GM23338 (cell line): ENCODE data around the gene ORC6. TPM values are rescaled to one million over a fixed set of nuclear protein-coding genes. Genes with fewer than 3 reads are reported as not detected.

Source experiments
- ATAC-seq: fragments of 200-7000 bp; cut with Tn5 transposase; 3 replicates; pipeline ENCODE4 v1.9.1; 2020
- DNase-seq: peaks from one replicate; pipeline ENCODE4 v3.0.0-alpha.2; 2015; ENCODE audit warnings: low spot score
- H2AFZ ChIP-seq: fragments of 200-600 bp; sonication (generic); 2 replicates; pipeline ENCODE4 v1.8.0; 2016; ENCODE audit warnings: antibody characterized with exemption, mild to moderate bottlenecking, moderate library complexity
- H3F3A ChIP-seq: fragments of 200-600 bp; sonication (generic); replicated peaks from 2 replicates; pipeline ENCODE4 v1.8.0; 2017; ENCODE audit warnings: antibody characterized with exemption, mixed run types, low read depth
- H3K27ac ChIP-seq: fragments of 200-600 bp; sonication (generic); 2 replicates; pipeline ENCODE4 v1.6.1; 2016; ENCODE audit warnings: low read depth
- H3K27me3 ChIP-seq: fragments of 200-600 bp; sonication (generic); 2 replicates; pipeline ENCODE4 v1.8.0; 2016; ENCODE audit warnings: mild to moderate bottlenecking, mixed run types, moderate library complexity; ENCODE audit not compliant: insufficient read depth
- H3K36me3 ChIP-seq: fragments of 200-600 bp; sonication (generic); 2 replicates; pipeline ENCODE4 v1.8.0; 2016; ENCODE audit warnings: mild to moderate bottlenecking; ENCODE audit not compliant: insufficient read depth
- H3K4me1 ChIP-seq: fragments of 200-600 bp; sonication (generic); 2 replicates; pipeline ENCODE4 v1.8.0; 2016; ENCODE audit warnings: mild to moderate bottlenecking, moderate library complexity; ENCODE audit not compliant: insufficient read depth
- H3K4me2 ChIP-seq: fragments of 200-600 bp; sonication (generic); 2 replicates; pipeline ENCODE4 v1.7.1; 2017; ENCODE audit warnings: mixed run types
- H3K4me3 ChIP-seq: fragments of 200-600 bp; sonication (generic); 2 replicates; pipeline ENCODE4 v1.6.1; 2016; ENCODE audit warnings: mixed run types
- H3K79me2 ChIP-seq: fragments of 200-600 bp; sonication (generic); replicated peaks from 2 replicates; pipeline ENCODE4 v1.8.0; 2017; ENCODE audit warnings: mild to moderate bottlenecking; ENCODE audit not compliant: insufficient read depth
- H3K9me2 ChIP-seq: fragments of 200-600 bp; sonication (generic); 2 replicates; pipeline ENCODE4 v1.8.0; 2017; ENCODE audit not compliant: insufficient read depth
- H4K20me1 ChIP-seq: fragments of 200-600 bp; sonication (generic); replicated peaks from 2 replicates; pipeline ENCODE4 v1.8.0; 2017; ENCODE audit warnings: mild to moderate bottlenecking; ENCODE audit not compliant: insufficient read depth
- H3K27ac Mint-ChIP-seq: 2 replicates; pipeline ENCODE4 v1.8.0; 2020; ENCODE audit warnings: inconsistent platforms, mild to moderate bottlenecking, moderate library complexity, mixed read lengths
- H3K27me3 Mint-ChIP-seq: 3 replicates; pipeline ENCODE4 v1.8.0; 2022; ENCODE audit warnings: low read depth, mild to moderate bottlenecking, moderate library complexity, mixed read lengths, inconsistent platforms; ENCODE audit not compliant: insufficient read depth, poor library complexity
- H3K36me3 Mint-ChIP-seq: 3 replicates; pipeline ENCODE4 v1.8.0; 2021; ENCODE audit warnings: low read depth, mild to moderate bottlenecking, inconsistent platforms, moderate library complexity, mixed read lengths
- H3K4me1 Mint-ChIP-seq: 3 replicates; pipeline ENCODE4 v1.8.0; 2020; ENCODE audit warnings: mild to moderate bottlenecking, inconsistent platforms, mixed read lengths
- H3K4me3 Mint-ChIP-seq: 3 replicates; pipeline ENCODE4 v1.8.0; 2021; ENCODE audit warnings: moderate library complexity, mild to moderate bottlenecking, inconsistent platforms, mixed read lengths
- H3K9me3 Mint-ChIP-seq: 3 replicates; pipeline ENCODE4 v1.8.0; 2020; ENCODE audit warnings: moderate library complexity, mild to moderate bottlenecking, inconsistent platforms, mixed read lengths
- CREB1 ChIP-seq: fragments of 250-450 bp; sonication (Bioruptor Pico); IDR thresholded peaks from 2 replicates; pipeline ENCODE4 v1.5.0; 2020; ENCODE audit warnings: low read depth, mild to moderate bottlenecking, moderate library complexity
- POLR2AphosphoS5 ChIP-seq: IDR thresholded peaks from 2 replicates; pipeline ENCODE4 v1.6.1; 2016; ENCODE audit warnings: antibody characterized with exemption, low read depth
- STAT1 ChIP-seq: IDR thresholded peaks from one replicate; pipeline ENCODE4 v1.6.1; 2016; ENCODE audit warnings: antibody characterized with exemption; ENCODE audit not compliant: unreplicated experiment
- polyA plus RNA-seq: library from polyadenylated mRNA; unstranded; fragments of >200 nt; fragmentation: Nextera tagmentation; extraction: Ambion mirVana; gene quantifications from 2 replicates; pipeline ENCODE4 v1.2.1, GENCODE V29; 2016
- total RNA-seq: library from RNA; depleted of rRNA; stranded (reverse); fragments of >200 nt; shearing (Covaris generic); gene quantifications from 2 replicates; pipeline ENCODE4 v1.2.3, GENCODE V29; 2014
- TF ChIP-seq, protein P1 (sequence below): IDR thresholded peaks from one replicate; pipeline ENCODE4 v1.6.1; 2018; ENCODE audit warnings: antibody characterized with exemption; ENCODE audit not compliant: unreplicated experiment
- TF ChIP-seq, protein P2 (sequence below), 2 experiments: fragments of 200-600 bp in 1 of 2; sonication (generic) in 1 of 2; conservative IDR thresholded peaks; 2 replicates each; pipeline versions ENCODE4 v1.5.1 to v1.6.1; 2016 to 2017; ENCODE audit warnings: antibody characterized with exemption in 2 of 2, low read depth in 2 of 2, mild to moderate bottlenecking in 2 of 2, moderate library complexity in 1 of 2
- TF ChIP-seq, protein P3 (sequence below): fragments of 250-450 bp; sonication (Bioruptor Pico); IDR thresholded peaks from 2 replicates; pipeline ENCODE4 v1.5.0; 2020; ENCODE audit warnings: mild to moderate bottlenecking, moderate library complexity

ORC6 gene
- total and polyA plus RNA-seq, 2 experiments from 2014 or later: 71.5 to 92.0 TPM

DNA sequence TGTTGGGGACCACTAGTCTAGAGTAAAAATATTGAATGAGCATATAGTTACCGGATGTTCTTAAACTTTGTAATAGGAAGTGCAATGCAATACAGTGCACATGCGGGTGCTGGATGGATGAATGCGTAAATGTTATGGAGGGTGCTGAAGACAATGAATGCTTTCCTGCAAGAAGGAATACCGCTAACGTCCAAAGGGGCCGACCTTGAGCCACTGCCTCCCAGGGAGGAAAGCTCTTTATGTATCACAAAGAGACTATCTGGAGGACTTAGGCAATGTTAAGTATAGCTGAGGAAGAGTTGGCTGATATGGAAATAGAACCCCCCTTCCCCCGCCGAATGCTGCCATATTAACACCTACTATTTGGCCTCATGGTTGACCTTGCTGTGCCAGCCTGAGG lies 40.8 kb upstream of the ORC6 start:
- Histone ChIP-seq H3K36me3 (no peaks in the 10 kb centered on the region), H3K4me1 (no peaks in the 10 kb centered on the region), H3K4me3 (no peak overlapping the region), H4K20me1 (no peaks in the 10 kb centered on the region), H3F3A (no peaks in the 10 kb centered on the region), H3K27ac (no peak overlapping the region), H3K27me3 (no peaks in the 10 kb centered on the region), H3K4me2 (no peak overlapping the region), H2AFZ (no peak overlapping the region; the same call in 1 of the 2 replicates), H3K79me2 (no peaks in the 10 kb centered on the region), H3K9me2 (peaks cover 7% of the 10 kb centered on the region)
- peaks cover 7% of the 10 kb centered on the region; the same call in 2 of the 3 replicates for H3K9me3 Mint-ChIP-seq
- TF ChIP-seq, protein P1, sequence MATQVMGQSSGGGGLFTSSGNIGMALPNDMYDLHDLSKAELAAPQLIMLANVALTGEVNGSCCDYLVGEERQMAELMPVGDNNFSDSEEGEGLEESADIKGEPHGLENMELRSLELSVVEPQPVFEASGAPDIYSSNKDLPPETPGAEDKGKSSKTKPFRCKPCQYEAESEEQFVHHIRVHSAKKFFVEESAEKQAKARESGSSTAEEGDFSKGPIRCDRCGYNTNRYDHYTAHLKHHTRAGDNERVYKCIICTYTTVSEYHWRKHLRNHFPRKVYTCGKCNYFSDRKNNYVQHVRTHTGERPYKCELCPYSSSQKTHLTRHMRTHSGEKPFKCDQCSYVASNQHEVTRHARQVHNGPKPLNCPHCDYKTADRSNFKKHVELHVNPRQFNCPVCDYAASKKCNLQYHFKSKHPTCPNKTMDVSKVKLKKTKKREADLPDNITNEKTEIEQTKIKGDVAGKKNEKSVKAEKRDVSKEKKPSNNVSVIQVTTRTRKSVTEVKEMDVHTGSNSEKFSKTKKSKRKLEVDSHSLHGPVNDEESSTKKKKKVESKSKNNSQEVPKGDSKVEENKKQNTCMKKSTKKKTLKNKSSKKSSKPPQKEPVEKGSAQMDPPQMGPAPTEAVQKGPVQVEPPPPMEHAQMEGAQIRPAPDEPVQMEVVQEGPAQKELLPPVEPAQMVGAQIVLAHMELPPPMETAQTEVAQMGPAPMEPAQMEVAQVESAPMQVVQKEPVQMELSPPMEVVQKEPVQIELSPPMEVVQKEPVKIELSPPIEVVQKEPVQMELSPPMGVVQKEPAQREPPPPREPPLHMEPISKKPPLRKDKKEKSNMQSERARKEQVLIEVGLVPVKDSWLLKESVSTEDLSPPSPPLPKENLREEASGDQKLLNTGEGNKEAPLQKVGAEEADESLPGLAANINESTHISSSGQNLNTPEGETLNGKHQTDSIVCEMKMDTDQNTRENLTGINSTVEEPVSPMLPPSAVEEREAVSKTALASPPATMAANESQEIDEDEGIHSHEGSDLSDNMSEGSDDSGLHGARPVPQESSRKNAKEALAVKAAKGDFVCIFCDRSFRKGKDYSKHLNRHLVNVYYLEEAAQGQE: no peak
- TF ChIP-seq, protein P2, sequence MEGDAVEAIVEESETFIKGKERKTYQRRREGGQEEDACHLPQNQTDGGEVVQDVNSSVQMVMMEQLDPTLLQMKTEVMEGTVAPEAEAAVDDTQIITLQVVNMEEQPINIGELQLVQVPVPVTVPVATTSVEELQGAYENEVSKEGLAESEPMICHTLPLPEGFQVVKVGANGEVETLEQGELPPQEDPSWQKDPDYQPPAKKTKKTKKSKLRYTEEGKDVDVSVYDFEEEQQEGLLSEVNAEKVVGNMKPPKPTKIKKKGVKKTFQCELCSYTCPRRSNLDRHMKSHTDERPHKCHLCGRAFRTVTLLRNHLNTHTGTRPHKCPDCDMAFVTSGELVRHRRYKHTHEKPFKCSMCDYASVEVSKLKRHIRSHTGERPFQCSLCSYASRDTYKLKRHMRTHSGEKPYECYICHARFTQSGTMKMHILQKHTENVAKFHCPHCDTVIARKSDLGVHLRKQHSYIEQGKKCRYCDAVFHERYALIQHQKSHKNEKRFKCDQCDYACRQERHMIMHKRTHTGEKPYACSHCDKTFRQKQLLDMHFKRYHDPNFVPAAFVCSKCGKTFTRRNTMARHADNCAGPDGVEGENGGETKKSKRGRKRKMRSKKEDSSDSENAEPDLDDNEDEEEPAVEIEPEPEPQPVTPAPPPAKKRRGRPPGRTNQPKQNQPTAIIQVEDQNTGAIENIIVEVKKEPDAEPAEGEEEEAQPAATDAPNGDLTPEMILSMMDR (conservative IDR thresholded peaks at IDR 0.05; ENCODE audit: low read depth in 2 of 2): peak; percentile 39 to 47
- no peak overlapping the region for H3K27ac Mint-ChIP-seq
- peaks cover 5% of the 10 kb centered on the region; the same call in 1 of the 3 replicates for H3K4me1 Mint-ChIP-seq
- no peaks in the 10 kb centered on the region; the same call in 2 of the 3 replicates for H3K36me3 Mint-ChIP-seq
- peak; percentile 69 for DNase-seq
- no peak overlapping the region for H3K4me3 Mint-ChIP-seq
- peak; percentile 79 for ATAC-seq
- H3K27me3 Mint-ChIP-seq: peaks cover 5% of the 10 kb centered on the region

DNA sequence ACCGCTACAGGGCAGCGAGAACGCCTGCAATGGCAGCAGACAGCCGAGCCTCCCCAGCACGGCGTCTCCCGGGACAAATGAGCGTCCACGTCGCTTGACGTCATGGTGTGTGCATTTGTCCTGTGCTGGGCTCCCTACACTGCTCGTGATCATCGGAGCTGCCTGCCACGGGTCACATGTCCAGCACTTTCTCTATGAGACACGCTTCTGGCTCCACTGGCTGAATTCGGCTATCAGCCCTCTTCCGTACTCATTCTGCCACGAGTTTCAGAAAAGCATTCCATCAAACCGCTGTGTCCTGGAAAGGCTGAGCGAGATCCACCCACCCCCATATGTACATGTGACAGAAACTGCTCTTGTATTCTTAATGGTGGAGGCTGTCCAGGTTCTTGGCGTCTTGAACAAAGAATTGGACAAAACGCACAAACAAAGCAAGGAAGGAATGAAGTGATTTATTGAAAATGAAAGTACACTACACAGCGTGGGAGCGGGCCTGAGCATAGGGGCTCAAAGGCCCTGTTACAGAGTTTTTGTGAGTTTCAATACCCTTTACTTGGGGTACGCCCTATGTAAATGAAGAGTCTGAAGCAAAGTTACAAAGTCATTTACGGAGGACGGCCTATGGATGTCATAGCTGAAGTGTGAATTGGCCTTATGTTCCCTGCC lies 39.7 kb upstream of the ORC6 start:
- no peak overlapping the region for H3K27ac Mint-ChIP-seq
- Histone ChIP-seq H2AFZ (no peak overlapping the region), H3K4me1 (no peaks in the 10 kb centered on the region), H3K27me3 (no peaks in the 10 kb centered on the region), H3K36me3 (no peaks in the 10 kb centered on the region), H3K27ac (no peak overlapping the region), H4K20me1 (no peaks in the 10 kb centered on the region), H3K4me2 (no peak overlapping the region), H3K9me2 (peaks cover 3% of the 10 kb centered on the region; the same call in 1 of the 2 replicates), H3F3A (no peaks in the 10 kb centered on the region), H3K79me2 (no peaks in the 10 kb centered on the region), H3K4me3 (no peak overlapping the region)
- DNase-seq: no peak
- no peaks in the 10 kb centered on the region; the same call in 2 of the 3 replicates for H3K36me3 Mint-ChIP-seq
- H3K4me3 Mint-ChIP-seq: no peak overlapping the region
- H3K9me3 Mint-ChIP-seq: peaks cover 6% of the 10 kb centered on the region; the same call in 2 of the 3 replicates
- H3K27me3 Mint-ChIP-seq: peaks cover 5% of the 10 kb centered on the region
- H3K4me1 Mint-ChIP-seq: peaks cover 5% of the 10 kb centered on the region; the same call in 1 of the 3 replicates
- no peak for ATAC-seq
- no peak for TF ChIP-seq POLR2AphosphoS5
- TF ChIP-seq CREB1 (CRISPR knock-in tag): no peak
- TF ChIP-seq, protein P3, sequence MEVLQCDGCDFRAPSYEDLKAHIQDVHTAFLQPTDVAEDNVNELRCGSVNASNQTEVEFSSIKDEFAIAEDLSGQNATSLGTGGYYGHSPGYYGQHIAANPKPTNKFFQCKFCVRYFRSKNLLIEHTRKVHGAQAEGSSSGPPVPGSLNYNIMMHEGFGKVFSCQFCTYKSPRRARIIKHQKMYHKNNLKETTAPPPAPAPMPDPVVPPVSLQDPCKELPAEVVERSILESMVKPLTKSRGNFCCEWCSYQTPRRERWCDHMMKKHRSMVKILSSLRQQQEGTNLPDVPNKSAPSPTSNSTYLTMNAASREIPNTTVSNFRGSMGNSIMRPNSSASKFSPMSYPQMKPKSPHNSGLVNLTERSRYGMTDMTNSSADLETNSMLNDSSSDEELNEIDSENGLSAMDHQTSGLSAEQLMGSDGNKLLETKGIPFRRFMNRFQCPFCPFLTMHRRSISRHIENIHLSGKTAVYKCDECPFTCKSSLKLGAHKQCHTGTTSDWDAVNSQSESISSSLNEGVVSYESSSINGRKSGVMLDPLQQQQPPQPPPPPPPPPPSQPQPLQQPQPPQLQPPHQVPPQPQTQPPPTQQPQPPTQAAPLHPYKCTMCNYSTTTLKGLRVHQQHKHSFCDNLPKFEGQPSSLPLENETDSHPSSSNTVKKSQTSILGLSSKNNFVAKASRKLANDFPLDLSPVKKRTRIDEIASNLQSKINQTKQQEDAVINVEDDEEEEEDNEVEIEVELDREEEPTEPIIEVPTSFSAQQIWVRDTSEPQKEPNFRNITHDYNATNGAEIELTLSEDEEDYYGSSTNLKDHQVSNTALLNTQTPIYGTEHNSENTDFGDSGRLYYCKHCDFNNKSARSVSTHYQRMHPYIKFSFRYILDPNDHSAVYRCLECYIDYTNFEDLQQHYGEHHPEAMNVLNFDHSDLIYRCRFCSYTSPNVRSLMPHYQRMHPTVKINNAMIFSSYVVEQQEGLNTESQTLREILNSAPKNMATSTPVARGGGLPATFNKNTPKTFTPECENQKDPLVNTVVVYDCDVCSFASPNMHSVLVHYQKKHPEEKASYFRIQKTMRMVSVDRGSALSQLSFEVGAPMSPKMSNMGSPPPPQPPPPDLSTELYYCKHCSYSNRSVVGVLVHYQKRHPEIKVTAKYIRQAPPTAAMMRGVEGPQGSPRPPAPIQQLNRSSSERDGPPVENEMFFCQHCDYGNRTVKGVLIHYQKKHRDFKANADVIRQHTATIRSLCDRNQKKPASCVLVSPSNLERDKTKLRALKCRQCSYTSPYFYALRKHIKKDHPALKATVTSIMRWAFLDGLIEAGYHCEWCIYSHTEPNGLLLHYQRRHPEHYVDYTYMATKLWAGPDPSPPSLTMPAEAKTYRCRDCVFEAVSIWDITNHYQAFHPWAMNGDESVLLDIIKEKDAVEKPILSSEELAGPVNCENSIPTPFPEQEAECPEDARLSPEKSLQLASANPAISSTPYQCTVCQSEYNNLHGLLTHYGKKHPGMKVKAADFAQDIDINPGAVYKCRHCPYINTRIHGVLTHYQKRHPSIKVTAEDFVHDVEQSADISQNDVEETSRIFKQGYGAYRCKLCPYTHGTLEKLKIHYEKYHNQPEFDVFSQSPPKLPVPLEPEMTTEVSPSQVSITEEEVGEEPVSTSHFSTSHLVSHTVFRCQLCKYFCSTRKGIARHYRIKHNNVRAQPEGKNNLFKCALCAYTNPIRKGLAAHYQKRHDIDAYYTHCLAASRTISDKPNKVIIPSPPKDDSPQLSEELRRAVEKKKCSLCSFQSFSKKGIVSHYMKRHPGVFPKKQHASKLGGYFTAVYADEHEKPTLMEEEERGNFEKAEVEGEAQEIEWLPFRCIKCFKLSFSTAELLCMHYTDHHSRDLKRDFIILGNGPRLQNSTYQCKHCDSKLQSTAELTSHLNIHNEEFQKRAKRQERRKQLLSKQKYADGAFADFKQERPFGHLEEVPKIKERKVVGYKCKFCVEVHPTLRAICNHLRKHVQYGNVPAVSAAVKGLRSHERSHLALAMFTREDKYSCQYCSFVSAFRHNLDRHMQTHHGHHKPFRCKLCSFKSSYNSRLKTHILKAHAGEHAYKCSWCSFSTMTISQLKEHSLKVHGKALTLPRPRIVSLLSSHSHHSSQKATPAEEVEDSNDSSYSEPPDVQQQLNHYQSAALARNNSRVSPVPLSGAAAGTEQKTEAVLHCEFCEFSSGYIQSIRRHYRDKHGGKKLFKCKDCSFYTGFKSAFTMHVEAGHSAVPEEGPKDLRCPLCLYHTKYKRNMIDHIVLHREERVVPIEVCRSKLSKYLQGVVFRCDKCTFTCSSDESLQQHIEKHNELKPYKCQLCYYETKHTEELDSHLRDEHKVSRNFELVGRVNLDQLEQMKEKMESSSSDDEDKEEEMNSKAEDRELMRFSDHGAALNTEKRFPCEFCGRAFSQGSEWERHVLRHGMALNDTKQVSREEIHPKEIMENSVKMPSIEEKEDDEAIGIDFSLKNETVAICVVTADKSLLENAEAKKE (CRISPR knock-in tag): no peak
- TF ChIP-seq, protein P2 (conservative IDR thresholded peaks at IDR 0.05; ENCODE audit: low read depth in 2 of 2): no peak
- TF ChIP-seq STAT1: no peak
